Upper lobe of left lung (tissue), 6 donors: ENCODE data around the gene MADD. TPM values are rescaled to one million over a fixed set of nuclear protein-coding genes. Genes with fewer than 3 reads are reported as not detected.
A peak's percentile ranks its signal among the peaks of the same experiment; 100 is the strongest.

Experiments used
- ATAC-seq, 2 donors: fragments of 200-7000 bp; cut with Tn5 transposase; one replicate each; pipeline ENCODE4 v1.9.1; 2022; ENCODE audit warnings: mild to moderate bottlenecking in 2 of 2, moderate library complexity in 2 of 2; ENCODE audit not compliant: low FRiP score in 2 of 2
- DNase-seq, 2 donors: peaks; one replicate each; pipeline ENCODE4 v3.0.0-alpha.2; 2019 to 2020
- H3K27ac ChIP-seq, 4 donors: fragments of 200-600 bp; sonication (generic); one replicate each; pipeline ENCODE4 v1.5.1; 2016 to 2019
- H3K27me3 ChIP-seq, 4 donors: fragments of 200-600 bp; sonication (generic); one replicate each; pipeline ENCODE4 v1.5.1; 2017 to 2019
- H3K36me3 ChIP-seq, 4 donors: fragments of 200-600 bp; sonication (generic); one replicate each; pipeline ENCODE4 v1.5.1; 2016 to 2019
- H3K4me1 ChIP-seq, 4 donors: fragments of 200-600 bp; sonication (generic); one replicate each; pipeline ENCODE4 v1.5.1; 2018 to 2019
- H3K4me3 ChIP-seq, 4 donors: fragments of 200-600 bp; sonication (generic); one replicate each; pipeline ENCODE4 v1.5.1; 2017 to 2019; ENCODE audit warnings: mild to moderate bottlenecking in 2 of 4, moderate library complexity in 1 of 4
- H3K9me3 ChIP-seq, 4 donors: fragments of 200-600 bp; sonication (generic); one replicate each; pipeline ENCODE4 v1.5.1; 2018 to 2019
- EP300 ChIP-seq, 4 donors: sonication (generic); formaldehyde crosslinking; IDR thresholded peaks; one replicate each; pipeline ENCODE4 v1.5.1; 2017; ENCODE audit warnings: antibody characterized with exemption in 4 of 4, control low read depth in 2 of 4
- POLR2A ChIP-seq, 4 donors: fragments of 450-650 bp; IDR thresholded peaks; one replicate each; pipeline ENCODE4 v1.5.1; 2016 to 2017; ENCODE audit warnings: antibody characterized with exemption in 4 of 4, mild to moderate bottlenecking in 2 of 4
- POLR2AphosphoS5 ChIP-seq, 2 donors: sonication (generic); formaldehyde crosslinking; IDR thresholded peaks; one replicate each; pipeline ENCODE4 v1.5.1; 2017; ENCODE audit warnings: antibody characterized with exemption in 2 of 2
- WGBS, 2 donors: methylation state at CpG; one replicate each; pipeline ENCODE4 v1.1.5; 2017 to 2018; 5-methylcytosine and 5-hydroxymethylcytosine counted together
- total RNA-seq, 6 donors: library from RNA; depleted of rRNA in 4 of 6; stranded (reverse); fragments of >200 nt in 4 of 6; gene quantifications; one replicate each; pipeline versions ENCODE4 v1.1.0 to v1.2.1, GENCODE V29; 2016 to 2021
- TF ChIP-seq, protein P1 (sequence below), 6 experiments: fragments of 450-650 bp in 4 of 6; fragments of 200-600 bp in 2 of 6; sonication (generic) in 2 of 6; IDR thresholded peaks; one replicate each; pipeline ENCODE4 v1.5.1; 2016 to 2019; ENCODE audit warnings: antibody characterized with exemption in 6 of 6
- donor health status: DM: no; HTN: no; CAD: no; lungs with moderate emphysema.
- donor health status: DM: no; HTN: yes; CAD: no; lungs with severe emphysema.

The MADD gene
- total RNA-seq, 6 donors from 2014 or later: 39.6 to 129 (median 47.9) TPM

DNA sequence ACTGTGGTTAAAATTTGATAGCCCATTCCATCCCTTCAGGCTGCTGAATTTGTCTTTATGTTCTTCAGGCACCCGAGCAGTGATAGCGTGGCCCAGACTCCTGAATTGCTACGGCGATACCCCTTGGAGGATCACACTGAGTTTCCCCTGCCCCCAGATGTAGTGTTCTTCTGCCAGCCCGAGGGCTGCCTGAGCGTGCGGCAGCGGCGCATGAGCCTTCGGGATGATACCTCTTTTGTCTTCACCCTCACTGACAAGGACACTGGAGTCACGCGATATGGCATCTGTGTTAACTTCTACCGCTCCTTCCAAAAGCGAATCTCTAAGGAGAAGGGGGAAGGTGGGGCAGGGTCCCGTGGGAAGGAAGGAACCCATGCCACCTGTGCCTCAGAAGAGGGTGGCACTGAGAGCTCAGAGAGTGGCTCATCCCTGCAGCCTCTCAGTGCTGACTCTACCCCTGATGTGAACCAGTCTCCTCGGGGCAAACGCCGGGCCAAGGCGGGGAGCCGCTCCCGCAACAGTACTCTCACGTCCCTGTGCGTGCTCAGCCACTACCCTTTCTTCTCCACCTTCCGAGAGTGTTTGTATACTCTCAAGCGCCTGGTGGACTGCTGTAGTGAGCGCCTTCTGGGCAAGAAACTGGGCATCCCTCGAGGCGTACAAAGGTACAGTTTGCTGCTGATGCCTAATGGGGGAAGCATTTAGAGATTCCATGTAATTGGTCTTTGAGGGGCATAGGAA, 4.7 kb downstream of the MADD start:
- no peak for ATAC-seq
- TF ChIP-seq, protein P1, sequence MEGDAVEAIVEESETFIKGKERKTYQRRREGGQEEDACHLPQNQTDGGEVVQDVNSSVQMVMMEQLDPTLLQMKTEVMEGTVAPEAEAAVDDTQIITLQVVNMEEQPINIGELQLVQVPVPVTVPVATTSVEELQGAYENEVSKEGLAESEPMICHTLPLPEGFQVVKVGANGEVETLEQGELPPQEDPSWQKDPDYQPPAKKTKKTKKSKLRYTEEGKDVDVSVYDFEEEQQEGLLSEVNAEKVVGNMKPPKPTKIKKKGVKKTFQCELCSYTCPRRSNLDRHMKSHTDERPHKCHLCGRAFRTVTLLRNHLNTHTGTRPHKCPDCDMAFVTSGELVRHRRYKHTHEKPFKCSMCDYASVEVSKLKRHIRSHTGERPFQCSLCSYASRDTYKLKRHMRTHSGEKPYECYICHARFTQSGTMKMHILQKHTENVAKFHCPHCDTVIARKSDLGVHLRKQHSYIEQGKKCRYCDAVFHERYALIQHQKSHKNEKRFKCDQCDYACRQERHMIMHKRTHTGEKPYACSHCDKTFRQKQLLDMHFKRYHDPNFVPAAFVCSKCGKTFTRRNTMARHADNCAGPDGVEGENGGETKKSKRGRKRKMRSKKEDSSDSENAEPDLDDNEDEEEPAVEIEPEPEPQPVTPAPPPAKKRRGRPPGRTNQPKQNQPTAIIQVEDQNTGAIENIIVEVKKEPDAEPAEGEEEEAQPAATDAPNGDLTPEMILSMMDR (IDR thresholded peaks at IDR 0.05): no peak
- TF ChIP-seq POLR2A (IDR thresholded peaks at IDR 0.05): no peak
- TF ChIP-seq EP300 (IDR thresholded peaks at IDR 0.05): no peak
- no peak for TF ChIP-seq POLR2AphosphoS5 (IDR thresholded peaks at IDR 0.05)
- DNase-seq: peak in 1 of 2 donors; percentile 62
- H3K27me3 ChIP-seq: no peaks in the 10 kb centered on the region
- H3K27ac ChIP-seq: no peak overlapping the region
- no peaks in the 10 kb centered on the region for H3K9me3 ChIP-seq
- WGBS, 2 donors: 95 to 96% methylated on average over 26 to 28 of the region's 28 CpGs
- peaks cover 25 to 60% (median 56%) of the 10 kb centered on the region in 4 donors for H3K36me3 ChIP-seq
- no peak overlapping the region for H3K4me3 ChIP-seq
- H3K4me1 ChIP-seq: peaks cover 14 to 28% (median 20%) of the 10 kb centered on the region in 4 donors

DNA sequence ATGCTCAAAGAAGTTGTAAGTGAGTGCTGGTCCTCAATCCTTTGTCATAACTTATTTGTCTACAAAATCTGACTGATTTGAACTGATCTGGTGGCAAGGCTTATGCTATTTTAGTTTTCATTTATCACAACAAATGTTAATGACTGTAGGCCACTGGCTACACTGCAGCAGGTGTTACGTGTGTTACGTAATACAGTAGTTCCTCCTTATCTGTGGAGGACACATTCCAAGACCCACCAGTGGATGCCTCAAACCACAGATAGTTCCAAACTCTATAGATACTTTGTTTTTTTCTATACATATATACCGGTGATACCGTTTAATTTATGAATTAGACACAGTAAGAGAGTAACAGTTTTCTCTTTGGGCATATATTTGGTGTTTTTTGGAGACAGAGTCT, 7.0 kb downstream of the MADD start:
- H3K27me3 ChIP-seq: no peaks in the 10 kb centered on the region
- ATAC-seq (no peak), DNase-seq (no peak)
- no peaks in the 10 kb centered on the region for H3K9me3 ChIP-seq
- whole genome bisulfite sequencing, 2 donors: 84 to 93% methylated on average over 4 of the region's 4 CpGs
- H3K4me3 ChIP-seq: no peak overlapping the region
- peaks cover 4 to 12% (median 8%) of the 10 kb centered on the region in 4 donors for H3K4me1 ChIP-seq
- peak overlapping the region in 2 of 4 donors; percentile 24 to 37 for H3K27ac ChIP-seq
- peaks cover 44 to 83% (median 77%) of the 10 kb centered on the region in 4 donors for H3K36me3 ChIP-seq
- TF ChIP-seq POLR2AphosphoS5 (IDR thresholded peaks at IDR 0.05) (no peak), EP300 (IDR thresholded peaks at IDR 0.05) (no peak), POLR2A (IDR thresholded peaks at IDR 0.05) (no peak)
- TF ChIP-seq, protein P1 (IDR thresholded peaks at IDR 0.05): no peak

DNA sequence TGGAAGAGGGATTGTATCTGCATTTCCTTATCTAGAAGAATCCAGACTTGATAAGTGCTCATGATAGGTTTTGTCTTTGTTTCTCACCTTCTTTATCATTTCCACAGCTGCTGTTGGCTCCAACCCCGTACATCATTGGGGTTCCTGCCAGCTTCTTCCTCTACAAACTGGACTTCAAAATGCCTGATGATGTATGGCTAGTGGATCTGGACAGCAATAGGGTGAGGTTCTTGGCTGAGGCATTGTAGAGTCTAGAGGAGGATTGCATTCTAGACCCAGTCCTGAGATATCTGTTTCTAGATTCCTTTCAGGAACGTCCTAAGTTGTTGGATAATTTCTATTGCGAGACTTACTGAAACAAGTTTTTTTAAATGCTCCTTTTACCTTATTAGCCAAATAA, 8.1 kb downstream of the MADD start:
- ATAC-seq (no peak), DNase-seq (no peak)
- H3K9me3 ChIP-seq: no peaks in the 10 kb centered on the region
- WGBS, 2 donors: 73 to 75% methylated on average over 3 of the region's 3 CpGs
- peaks cover 0 to 3% (median under 1%) of the 10 kb centered on the region in 4 donors for H3K4me1 ChIP-seq
- no peaks in the 10 kb centered on the region for H3K27me3 ChIP-seq
- no peak for TF ChIP-seq POLR2AphosphoS5 (IDR thresholded peaks at IDR 0.05)
- TF ChIP-seq EP300 (IDR thresholded peaks at IDR 0.05): no peak
- TF ChIP-seq, protein P1 (IDR thresholded peaks at IDR 0.05): no peak
- TF ChIP-seq POLR2A (IDR thresholded peaks at IDR 0.05): no peak
- peaks cover 54 to 94% (median 89%) of the 10 kb centered on the region in 4 donors for H3K36me3 ChIP-seq
- H3K4me3 ChIP-seq: no peak overlapping the region
- peak overlapping the region in 2 of 4 donors; percentile 40 to 63 for H3K27ac ChIP-seq

DNA sequence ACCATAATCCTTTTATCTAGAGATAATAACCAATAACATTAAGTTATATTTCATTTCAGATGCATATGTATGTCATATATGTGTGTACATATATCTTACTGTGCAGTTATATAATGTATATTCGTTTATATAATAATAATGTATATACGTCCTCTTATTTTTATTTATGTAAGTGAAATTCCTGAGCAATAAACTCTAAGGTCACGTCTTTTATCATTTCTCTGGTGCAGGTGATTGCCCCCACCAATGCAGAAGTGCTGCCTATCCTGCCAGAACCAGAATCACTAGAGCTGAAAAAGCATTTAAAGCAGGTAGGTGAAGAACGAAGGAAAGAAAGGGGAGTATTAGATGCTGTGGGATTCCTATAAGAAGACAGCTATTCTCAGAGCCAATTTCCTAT, 8.8 kb downstream of the MADD start:
- H3K9me3 ChIP-seq: no peaks in the 10 kb centered on the region
- H3K27ac ChIP-seq: no peak overlapping the region
- ATAC-seq (no peak), DNase-seq (no peak)
- H3K27me3 ChIP-seq: no peaks in the 10 kb centered on the region
- 91 to 96% methylated on average over 4 of the region's 4 CpGs for WGBS, 2 donors
- no peak overlapping the region for H3K4me3 ChIP-seq
- peaks cover 0 to 3% (median 0%) of the 10 kb centered on the region in 4 donors for H3K4me1 ChIP-seq
- TF ChIP-seq POLR2AphosphoS5 (IDR thresholded peaks at IDR 0.05): no peak
- TF ChIP-seq, protein P1 (IDR thresholded peaks at IDR 0.05): no peak
- no peak for TF ChIP-seq EP300 (IDR thresholded peaks at IDR 0.05)
- TF ChIP-seq POLR2A (IDR thresholded peaks at IDR 0.05): no peak
- H3K36me3 ChIP-seq: peaks cover 59 to 100% (median 96%) of the 10 kb centered on the region in 4 donors
